Ecto neural progenitor cell (in vitro differentiated cells): ENCODE results near the gene UBA3.

ENCODE experiments used
- DNase-seq: peaks from one replicate; pipeline ENCODE4 v3.0.0-alpha.2; 2018; ENCODE audit warnings: low spot score

The UBA3 gene

DNA sequence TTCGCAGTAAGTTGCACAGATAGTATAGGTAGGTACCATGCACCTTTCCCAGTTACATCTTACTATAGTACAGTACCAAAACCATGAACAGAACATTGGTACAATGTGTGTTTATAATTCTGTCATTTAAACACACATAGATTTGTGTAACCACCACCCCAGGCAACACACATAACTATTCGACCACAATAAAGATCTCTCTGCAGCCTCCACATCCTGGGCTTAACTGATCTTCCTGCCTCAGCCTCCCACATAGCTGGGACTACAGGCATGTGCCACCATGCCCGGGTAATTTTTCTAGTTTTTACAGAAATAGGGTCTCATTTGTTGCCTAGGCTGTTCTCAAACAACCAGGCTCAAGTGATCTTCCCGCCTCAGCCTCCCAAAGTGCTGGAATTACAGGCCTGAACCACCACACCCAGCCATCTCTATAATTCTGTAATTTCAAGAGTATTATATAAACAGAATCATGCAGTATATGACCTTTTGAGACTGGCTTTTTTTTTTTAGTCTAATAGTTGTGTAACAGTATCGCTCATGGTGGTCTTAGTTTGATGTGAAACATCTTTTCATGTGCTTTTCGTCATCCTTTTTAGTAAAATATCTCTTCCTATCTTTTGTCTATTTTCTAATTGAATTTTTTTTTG is 14.7 kb downstream of the UBA3 start:
- no peak for DNase-seq

DNA sequence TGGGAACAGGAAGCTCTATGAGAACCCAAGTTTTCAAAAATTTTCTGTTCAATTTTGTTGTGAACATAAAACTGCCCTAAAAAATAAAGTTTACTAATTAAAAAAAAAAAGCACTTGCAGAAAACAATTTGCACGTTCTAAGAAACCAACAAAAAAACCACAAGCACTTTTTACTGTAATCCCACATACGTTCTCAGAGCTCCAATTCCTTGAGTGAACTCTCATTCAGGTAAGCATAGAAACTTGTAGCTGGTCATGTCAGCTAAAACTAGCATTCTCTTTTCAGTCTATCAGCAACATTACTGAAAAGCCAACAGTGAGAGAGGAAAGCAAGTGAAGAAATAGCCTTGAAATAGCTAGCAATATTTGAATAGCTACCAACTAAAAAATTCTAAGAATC is 16.5 kb downstream of the UBA3 start:
- DNase-seq, result no peak

DNA sequence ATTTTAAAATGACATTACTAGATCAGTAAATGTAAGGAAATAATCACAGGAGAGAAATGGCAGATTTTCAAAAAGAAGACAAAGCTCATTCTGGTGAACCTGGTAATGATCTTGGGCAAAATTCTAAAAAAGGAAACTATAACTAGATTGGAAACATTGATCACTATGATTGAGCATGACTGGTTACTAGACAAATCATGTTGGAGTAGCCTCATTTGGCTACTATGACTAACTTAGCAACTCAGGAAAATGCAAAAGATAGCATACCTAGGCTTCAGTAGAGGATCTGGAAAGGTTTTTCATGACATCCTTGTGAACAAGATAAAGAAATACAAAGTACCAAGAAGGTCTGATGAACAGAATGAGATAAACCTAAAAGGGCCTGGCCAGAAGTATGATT is 20.5 kb downstream of the UBA3 start:
- no peak for DNase-seq

DNA sequence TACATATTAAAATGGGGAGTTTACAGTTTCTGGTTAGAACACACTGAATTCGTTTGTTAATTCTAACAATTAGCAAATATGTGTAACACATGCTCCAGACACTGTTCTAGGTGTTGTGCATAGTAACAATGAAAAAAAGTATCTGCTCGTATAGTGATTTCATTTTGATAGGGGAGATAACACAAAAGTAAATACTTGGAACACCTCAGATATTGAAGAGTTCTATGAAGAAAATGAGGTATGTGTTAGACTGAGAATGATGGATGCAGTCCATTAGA is 21.3 kb downstream of the UBA3 start:
- DNase-seq, result no peak

DNA sequence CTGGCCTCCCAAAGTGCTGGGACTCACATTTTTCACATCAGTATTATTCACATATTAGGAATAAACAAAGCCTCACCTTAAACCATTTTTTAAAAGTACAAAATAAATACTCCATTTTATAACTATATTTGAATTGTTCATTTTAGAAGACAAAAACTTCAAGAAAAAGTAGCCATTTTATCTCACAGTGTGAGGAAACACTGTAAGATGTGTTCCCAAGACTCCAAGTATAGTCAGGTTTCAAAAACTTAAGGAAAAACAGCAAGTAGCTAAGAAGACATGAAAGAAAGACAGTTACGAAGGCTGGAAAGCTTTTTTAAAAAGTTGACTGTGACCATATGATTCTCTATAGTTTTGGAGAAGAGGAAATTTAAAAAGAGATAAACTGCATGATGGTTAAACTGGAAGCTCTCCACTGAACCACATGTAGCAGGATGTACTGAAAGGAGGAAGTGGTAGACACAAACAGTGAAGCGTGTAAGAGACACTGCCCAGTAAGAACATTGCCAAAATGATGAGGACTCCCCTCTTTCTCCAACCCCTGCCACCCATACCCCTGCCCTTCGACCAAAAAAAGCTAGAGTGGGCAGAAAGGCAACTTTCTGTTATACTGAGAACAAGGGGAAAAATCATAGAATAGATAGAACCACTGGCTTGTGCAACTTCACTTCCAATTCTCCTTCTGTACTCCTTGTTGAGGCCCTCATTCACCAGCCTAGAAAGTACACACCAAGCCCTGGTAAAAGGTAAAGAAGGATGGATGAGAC is 21.8 kb downstream of the UBA3 start:
- no peak for DNase-seq

DNA sequence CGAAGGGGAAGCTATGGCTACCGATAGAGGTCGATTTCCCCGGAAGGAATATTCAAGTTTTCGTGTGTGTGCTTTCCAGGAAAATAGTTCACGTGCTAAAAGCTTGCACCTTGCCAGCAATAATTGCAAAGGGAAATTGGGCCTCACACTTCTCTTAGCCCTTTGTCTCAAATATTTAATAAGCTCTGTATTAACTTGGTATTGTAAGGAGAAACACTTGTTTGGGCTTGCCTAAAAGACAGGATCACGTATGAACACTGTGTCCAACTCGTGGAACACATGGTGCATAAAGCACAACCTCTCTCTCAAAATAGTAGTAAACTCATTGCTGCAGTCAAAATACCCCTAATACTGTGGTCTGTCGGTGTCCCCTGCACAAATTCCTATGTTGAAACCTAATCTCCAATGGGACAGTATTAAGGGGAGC is 27.7 kb downstream of the UBA3 start:
- no peak for DNase-seq

DNA sequence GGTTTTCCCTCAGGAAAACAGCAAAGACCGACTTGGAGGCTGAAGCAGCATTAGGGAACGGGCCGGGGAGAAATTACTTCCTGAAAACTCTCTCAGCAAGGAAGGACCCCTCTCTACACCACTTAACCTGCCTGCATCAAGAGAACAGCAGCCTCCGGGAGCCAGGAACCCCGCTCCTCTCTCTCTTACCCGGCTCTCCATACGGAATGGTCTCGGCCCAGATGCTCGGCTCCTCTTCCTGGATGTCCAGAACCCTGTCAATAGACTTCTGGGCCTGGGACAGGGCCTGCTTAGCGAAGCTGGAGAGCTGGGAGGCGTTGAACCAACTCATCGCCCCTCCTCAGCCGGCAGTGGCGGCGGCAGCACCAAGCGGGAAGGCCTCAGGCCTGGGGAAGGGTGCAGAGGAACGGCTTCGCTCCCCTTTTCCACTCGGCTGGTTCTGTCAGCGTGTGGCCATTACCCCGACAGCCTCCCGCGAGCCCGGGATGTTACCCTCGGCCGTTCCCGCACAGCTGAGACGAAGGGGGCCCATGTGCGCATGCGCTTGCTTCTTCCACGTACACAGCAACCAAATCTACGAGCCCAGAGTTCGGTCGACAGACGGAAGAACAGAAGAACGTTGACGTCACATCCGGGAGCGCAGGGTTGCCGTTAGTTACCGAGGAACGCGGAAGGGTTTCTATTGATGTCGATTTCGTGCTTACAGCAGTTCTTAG is 28.3 kb downstream of the UBA3 start, which contains the start of gene TMF1:
Gene TMF1 (minus strand): TSS at position 578 of the 716 bp plus-strand sequence. CDS start 247 bp downstream, at position 331.
- peak; percentile 98 for DNase-seq

DNA sequence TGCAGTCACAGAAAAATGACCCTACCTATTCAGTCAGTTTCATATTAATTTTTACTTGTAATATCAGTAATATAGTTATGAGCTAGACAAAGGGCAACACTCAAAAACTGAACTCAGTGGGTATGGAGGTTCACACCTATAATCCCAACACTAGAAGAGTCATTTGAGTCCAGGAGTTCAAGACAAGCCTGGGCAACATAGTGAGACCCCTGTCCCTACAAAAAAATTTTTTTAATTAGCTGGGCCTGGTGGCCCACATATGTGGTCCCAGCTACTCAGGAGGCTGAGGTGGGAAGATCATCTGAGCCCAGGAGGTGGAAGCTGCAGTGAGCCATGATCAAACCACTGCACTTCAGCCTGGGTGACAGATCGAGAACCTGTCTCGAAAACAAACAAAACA is 31.2 kb downstream of the UBA3 start:
- no peak for DNase-seq

DNA sequence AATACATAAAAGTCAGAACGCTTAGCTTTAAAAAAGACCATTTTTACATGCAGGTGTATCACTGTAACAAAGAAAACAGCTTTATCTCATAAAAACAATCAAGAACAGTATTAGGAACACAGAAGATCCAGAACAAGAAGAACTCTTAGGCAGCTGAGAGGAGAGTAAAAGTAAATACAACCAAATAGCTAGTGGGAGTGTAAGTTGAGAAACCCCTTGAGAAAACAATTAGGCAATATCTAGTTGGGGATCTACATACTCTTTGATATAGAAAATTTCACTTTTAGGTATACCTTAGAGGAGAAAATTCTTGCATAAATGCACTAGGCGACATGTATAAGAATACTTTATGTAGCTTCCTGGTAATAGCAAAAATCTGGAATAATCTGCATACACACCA is 35.6 kb downstream of the UBA3 start:
- no peak for DNase-seq

DNA sequence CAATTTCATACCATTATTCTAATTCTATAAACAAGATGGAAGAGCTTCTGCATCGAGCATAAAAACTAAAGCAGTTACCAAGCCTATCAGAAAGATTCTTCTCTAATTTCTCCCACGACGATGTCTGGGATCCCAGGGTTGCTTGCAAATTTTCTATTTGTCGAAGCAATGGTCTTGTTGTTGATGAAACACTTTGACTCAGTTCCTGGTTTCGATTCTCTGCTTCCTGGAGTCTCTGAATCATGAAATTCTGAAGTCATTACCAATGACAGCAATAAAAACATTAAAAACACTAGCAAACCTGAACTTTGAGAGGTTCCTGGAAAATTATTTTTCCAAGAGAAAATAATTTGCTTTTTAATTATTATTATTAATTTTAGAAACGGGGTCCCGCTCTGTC is 46.7 kb downstream of the UBA3 start:
- no peak for DNase-seq

DNA sequence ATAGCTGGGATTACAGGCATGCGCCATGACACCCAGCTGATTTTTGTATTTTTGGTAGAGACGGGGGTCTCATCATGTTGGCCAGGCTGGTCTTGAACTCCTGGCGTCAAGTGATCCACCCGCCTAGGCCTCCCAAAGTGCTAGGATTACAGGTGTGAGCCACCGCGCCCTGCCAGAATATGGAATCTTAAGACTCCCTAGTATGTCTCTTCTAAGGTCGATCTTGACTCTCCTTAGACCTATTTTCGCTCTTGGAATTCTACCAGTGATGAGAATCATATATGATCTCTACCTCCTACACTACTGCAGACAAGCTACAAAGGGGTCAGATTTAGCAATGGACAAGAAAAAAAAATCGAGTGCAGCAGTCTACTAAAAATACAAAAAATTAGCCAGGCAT is 47.4 kb downstream of the UBA3 start:
- DNase-seq, result no peak

DNA sequence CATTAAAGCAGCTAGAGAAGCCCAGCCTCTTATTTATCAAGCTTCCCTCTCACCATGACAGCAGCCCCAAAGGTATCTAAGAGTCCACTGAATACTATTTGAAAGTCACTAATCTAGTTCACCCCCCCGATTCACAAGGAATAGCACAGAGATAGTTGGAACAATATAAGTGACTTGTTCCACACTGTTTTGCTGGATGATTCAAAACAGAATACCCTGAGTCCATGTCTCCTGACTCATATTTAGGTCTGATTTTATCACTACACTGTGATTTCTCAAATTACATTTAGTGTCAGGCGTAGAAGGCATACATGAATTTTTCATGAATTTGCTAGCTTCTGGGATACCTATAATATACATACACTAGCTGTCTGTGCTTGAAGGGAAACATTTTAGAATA is 48.0 kb downstream of the UBA3 start:
- no peak for DNase-seq

DNA sequence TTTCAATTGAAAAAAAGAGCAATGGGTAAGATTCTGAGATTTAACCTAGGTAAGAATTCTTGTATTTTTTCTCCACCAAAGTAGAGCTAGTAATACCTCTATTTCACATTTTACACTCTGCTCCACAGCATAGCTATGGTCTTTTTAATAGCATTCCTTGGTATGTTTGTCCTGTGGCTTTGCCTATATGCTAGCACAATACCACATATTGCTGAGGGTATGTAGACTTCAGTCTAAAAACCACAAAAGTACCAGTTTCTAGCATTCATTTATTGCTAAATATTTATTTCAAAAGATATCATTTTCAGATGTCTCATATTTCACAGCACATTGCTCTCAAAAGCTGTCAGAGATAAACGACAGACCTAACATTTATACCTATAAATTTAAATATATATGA is 48.5 kb downstream of the UBA3 start:
- no peak for DNase-seq

DNA sequence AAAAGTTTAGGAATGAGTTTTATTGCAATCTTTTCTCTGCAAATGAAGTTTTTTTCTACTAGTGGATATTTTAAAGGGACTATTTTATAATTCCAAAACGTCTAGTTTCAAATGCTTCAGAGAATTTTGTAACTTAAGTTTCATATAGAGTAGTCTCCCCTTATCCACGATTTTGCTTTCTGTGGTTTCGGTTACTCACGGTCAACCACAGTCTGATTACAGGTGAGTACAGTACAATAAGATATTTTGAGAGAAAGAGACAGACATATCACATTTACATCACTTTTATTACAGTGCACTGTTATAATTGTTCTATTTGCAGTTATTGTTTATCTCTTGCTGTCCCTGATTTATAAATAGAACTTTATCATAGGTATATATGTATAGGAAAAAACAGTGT is 59.3 kb downstream of the UBA3 start:
- DNase-seq, result no peak

DNA sequence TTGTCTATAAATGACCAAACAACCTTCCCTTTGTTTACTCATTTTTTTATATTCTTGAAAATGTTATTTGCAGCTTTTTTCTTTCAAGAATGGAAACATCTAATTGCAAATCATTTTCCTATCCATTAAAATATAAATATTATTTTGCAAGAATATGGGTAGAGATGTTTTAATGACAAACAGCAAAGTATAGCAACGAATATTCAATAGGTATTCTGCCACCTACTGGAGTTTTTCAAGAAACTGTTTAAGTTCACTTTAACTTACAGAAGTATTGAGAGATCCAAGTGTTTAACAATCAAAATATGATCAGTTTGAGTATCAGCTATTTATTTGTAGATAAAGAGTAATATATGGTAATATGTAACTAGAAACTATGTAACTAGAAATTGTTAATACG is 59.7 kb downstream of the UBA3 start:
- DNase-seq, result no peak

DNA sequence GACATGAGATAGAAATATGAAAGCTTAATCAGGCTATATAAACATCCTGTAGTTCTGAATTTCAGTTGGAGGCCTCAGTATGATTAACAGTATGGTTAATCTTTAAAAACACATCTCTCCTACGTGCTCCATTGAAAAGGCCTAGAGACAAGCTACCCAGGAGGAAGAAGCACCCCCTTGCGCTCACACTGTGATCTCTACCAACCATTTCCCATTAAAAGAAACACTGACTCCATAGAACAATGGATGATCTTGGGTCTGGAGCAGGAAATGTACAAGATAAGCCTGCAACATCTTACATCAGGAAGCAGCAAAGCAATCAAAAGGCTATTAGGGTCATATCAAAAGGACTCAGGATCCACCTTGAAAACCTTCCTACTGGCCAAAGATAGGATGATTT is 63.3 kb downstream of the UBA3 start:
- no peak for DNase-seq

DNA sequence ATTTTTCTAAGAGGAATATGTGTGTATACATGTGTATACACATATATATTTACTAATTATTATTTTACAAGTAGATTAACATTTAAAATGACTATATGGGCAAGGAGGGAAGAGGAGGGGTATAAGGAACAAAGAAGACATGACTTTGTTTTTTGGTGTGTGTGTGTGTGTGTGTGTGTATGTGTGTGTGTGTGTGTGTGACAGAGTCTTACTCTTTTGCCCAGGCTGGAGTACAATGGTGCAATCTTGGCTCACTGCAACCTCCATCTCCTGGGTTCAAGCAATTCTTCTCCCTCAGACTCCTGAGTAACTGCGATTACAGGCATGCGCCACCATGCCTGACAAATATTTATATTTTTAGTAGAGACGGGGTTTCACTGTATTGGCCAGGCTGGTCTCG is 64.1 kb downstream of the UBA3 start:
- DNase-seq, result no peak

DNA sequence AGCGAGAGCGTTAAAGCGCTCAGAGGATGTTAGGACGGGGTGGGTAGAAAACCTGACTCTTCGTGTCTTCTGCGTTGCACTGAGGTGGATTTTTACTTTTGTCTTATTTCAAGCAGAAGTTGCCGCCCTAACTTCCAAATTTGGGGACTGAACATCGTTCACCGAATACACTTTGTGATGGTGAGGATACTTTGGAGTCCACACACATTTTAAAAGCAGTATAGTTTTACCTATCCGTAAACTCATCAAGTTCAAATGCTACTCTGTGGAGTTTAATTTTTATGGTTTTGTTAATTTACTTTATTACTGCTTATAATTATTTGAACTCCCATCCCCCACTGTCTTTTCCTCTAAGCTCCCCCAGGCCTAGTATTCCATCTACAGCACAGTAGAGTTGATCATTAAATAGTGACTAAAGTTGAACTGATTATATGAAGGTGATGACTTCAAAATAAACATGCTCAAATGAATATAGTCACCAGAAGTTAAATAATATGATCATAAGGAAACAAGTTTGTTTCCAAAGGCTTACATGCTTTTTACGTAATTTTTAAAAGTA is 66.1 kb downstream of the UBA3 start:
- no peak for DNase-seq

DNA sequence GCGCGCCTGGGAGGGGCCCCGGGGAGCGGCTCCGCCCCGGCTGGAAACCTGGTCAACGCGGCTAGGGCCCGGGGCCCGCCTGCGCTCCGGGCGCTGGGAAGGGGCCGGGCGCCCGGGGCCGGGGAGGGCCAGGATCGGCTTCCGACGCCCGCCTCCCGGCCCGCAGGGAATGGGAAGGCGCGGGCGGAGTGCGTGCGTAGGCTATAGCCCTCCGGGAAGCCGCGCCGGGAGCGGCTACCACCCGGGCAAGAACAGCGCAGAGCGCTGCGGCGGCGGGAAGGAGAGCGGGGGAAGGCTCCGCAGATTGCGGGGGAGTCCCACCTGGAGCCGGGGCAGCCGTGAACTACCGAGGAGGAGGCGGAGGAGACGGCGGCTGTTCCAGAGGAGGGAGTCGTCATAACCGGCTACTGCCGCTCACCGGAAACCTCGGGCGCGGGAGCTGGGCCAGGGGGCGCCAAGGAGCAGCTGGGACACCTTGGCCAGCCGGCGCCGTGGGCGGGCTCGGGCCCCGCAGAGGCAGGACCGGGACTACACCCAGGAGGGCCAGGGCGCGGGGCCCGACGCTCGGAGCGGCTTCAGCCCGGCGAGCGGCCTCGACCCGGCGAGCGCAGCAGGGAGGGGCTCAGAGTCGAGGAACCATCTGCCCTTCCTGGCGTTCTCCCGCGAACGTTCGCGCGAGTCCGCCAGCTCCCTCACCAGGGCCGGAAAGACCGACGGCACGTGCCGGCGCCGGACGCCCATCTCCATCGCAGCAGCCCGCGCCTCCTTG is 66.7 kb downstream of the UBA3 start, which contains the start of gene EOGT:
Gene EOGT (minus strand): TSS at position 432 of the 769 bp plus-strand sequence. CDS start 3,838 bp downstream, outside the sequence.
- peak; percentile 88 for DNase-seq

DNA sequence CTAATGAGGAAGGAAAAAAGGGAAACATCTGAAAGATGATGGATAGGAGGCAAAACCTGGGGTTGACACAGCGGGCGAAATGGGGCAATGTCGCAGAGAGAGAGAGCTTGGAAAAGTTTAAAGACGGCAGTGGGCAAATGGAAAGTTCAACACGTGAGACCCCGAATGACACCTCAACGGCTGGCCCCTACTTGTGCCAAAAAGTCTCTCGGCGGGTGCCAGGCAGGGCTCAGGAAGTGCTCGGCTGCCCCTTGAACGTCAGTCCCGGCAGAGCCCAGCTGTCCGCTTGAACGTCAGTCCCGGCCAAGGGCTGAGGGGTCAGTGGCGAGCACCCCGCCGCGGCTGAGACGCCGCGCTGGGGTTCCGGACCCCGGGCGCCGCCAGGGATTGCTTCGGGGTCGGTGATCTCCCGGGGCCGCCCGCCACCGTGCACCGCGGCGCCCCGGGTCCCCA is 67.3 kb downstream of the UBA3 start:
- peak; percentile 64 for DNase-seq

DNA sequence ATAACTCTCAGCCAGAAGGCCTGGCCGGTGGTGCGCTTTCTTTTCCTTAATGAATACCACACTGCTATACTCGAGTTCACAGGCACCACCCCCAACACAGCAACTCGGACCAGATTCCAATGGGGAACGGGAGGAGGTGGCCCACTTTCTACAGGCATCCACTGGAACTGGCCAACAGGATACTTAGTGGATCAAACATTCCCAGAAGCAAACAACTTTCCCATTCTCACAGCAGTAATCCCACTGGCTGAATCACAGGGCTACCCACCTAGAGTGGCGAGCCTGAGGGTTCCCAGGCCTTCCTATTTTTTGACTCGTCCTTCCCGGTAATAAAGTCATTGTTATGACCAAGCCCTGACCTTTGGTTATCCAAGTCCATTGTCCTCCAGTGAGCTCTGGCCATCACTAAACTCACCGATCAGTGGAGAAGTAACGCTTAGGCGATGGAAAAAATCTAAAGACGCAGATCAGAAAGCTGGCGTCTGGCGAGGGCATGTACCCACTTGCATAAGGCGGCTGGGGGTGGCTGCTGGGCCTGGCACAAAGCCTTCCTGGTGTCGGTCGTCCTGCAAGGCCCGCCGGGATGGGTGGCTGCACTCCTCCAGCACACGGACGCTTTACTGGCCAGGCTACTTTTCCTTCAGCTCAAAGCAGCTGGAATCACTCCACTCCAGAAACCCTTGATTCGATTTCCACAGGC is 67.9 kb downstream of the UBA3 start:
- DNase-seq, result no peak
